Upper lobe of left lung (tissue), 4 donors: Measurements from ENCODE around the gene RAC3.

ENCODE experiments used
- CTCF ChIP-seq, 6 experiments: fragments of 450-650 bp in 4 of 6; fragments of 200-600 bp in 2 of 6; sonication (generic) in 2 of 6; IDR thresholded peaks; one replicate each; pipeline ENCODE4 v1.5.1; 2016 to 2019; ENCODE audit warnings: antibody characterized with exemption in 6 of 6
- POLR2A ChIP-seq, 4 donors: fragments of 450-650 bp; IDR thresholded peaks; one replicate each; pipeline ENCODE4 v1.5.1; 2016 to 2017; ENCODE audit warnings: antibody characterized with exemption in 4 of 4, mild to moderate bottlenecking in 2 of 4

DNA sequence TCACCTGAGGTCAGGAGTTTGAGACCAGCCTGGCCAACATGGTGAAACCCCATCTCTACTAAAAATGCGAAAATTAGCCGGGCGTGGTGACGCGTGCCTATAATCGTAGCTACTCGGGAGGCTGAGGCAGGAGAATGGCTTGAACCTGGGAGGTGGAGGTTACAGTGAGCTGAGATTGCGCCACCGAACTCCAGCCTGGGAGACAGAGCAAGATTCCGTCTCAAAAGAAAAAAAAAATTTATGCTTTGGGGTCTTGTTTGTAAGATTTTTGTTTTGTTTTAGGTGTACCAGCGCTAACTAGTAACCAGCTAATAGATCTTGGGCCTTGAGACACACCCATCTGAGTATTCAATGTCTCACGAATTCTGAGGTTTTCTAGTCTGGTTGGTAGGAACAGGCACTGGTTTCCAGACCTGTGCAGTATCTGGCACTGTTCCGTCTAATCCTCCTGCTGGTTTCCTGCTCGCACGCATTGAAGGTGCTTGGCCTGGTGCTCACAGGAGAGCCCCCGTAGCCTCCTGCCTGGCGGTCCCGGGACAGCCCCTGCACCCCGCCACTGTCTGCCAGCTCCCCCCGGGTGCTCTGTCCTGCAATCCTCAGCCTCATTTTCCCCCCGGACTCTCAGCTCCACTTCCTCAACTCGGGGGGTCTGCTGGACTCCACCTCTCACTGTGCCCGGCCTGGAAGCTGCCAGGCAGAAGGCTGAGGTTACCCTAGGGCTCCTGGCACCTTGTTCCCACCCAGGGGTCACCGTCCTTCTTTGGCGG lies 44.7 kb downstream of the RAC3 start:
- TF ChIP-seq POLR2A (IDR thresholded peaks at IDR 0.05): peak in 1 of 4 donors; percentile 43
- no peak for TF ChIP-seq CTCF (IDR thresholded peaks at IDR 0.05)
